Activated CD4-positive, CD25-positive, alpha-beta regulatory T cell treated with anti-CD3 and anti-CD28 coated beads, Interleukin-2, amount 50 U/mL, for 72 hours (primary cell): Measurements from ENCODE around the gene UGT2A3.
"Not testable (repeated sequence)": the region's sequence is repeated elsewhere in the genome, so short reads cannot be mapped to it uniquely, and the experiment has no call there.

Source experiments
- DNase-seq: peaks from one replicate; pipeline ENCODE4 v3.0.0; 2021

UGT2A3 gene

DNA sequence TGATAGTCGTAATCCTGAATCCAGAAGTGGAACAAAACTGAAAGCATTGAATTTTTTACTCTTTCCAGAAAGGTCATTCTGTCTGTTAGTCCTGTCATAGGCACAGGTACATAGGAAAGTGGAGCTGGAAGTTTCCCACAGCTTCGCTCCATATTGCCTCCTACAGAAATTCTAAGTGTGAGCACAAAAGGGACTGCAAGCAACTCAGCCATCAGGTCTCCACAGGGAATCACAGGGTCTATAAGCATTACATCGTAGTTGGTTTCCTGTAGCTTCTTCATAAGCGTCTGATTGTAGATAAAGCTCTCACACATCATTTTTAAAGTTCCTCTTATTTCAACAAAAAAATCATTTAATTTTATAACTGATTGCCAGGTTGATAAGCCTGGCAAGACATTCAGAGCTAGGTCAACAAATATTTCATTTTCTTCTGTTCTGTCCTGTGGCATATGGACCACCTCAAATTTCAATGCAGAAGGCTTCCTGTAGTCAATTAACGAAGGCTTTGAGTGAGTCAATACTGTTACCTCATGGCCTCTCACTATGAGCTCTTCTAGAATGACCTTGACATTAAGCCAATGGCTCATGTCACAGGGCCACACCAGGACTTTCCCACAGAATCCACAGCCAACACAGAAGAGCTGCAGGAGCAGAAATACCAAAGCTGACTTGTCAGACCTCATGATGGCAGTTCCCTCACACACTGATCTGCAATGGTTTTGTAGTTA is at the start of gene UGT2A3:
UGT2A3 (minus strand) TSS at position 727 of the 728 bp plus-strand sequence; CDS start at position 683, 44 bp downstream.
- no peak for DNase-seq

DNA sequence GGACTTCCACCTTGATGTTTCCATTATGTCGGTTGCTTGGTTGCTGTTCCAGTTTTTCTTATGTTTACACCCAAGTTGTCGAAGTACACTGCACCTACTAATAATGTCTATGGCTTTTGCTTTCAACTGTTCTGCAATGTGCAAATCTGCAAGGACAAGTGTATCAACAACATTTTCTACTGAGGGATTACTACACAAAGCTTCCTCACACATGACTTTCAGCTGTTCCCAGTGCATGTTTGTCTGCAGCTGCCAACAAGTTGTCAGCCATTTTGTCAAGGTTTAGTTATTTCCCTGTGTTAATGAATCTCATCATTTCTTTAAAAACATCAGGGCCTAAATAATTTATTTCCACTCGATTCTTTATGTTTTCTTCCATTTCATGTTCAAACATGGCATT is 45.4 kb upstream of the UGT2A3 start:
- DNase-seq: no peak

DNA sequence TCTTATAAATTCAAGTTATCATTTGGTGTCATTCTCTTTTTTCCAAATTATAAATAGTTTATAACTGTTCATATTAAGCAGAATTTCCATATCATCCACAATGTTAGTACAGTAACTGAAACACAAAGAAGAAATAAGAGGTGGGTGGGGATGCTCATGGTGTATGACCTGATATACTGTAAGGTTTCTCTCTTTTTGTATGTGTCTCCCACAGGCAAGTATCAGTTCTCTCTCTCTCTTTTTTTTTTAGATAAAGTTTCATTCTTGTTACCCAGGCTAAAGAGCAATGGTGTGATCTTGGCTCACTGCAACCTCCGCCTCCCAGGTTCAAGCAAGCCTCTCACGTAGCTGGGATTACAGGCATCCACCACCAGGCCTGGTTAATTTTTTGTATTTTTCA is 43.7 kb upstream of the UGT2A3 start:
- no peak for DNase-seq

DNA sequence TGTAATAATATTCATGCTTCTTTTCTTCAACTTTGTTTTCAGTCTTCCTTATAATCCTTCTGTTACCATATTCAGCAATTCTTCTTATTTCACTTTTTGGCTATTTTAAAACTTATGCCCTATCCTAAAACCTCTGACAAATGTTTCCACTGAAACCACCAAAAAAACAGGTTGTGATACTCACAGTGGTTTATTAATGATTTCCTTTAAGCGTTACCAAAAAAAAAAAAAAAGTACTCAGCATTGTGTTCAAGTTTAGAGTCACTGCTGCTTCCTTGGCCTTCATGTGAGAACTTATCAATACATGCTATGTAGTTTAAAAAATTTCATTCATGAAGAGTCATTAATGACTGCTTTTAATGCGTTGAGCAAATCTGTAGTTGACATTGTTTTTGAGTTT is 35.4 kb upstream of the UGT2A3 start:
- no peak for DNase-seq

DNA sequence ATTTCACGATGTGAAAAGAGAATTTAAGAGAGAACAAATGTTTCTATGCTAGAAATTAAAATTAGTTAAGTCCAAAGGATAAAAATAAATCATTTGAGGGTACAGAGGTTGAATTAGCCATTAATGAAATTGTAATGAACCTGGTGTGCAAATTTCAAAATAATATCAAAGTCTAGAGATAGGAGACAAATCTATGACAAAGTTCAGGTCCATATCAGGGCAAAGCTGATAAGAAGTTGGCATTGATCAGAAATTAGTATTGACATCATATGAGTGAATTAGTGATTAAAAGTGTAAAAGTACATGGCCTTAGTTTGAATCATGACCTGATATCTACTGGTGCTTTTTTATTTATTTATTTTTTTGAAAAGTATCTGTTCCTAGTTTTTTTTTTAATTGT is 33.8 kb upstream of the UGT2A3 start:
- no peak for DNase-seq

DNA sequence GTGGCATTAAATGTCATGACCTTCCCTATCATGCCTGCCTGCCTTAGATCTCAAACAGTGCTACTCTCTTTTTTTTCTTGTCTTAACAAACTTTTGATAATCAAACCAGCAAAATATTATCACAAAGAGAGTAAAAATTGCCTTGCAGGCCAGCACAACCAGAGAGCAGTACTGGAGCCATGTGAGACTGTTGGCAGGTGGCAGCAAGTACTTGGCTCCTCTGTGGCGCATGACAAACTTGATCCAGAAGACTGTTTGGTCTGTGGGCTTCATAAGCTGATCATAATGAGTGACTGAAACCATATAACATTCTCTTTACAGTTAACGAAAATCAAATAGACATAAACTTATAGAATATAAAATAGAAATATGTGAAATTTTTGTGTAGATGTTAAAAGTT is 33.3 kb upstream of the UGT2A3 start:
- DNase-seq: no peak

DNA sequence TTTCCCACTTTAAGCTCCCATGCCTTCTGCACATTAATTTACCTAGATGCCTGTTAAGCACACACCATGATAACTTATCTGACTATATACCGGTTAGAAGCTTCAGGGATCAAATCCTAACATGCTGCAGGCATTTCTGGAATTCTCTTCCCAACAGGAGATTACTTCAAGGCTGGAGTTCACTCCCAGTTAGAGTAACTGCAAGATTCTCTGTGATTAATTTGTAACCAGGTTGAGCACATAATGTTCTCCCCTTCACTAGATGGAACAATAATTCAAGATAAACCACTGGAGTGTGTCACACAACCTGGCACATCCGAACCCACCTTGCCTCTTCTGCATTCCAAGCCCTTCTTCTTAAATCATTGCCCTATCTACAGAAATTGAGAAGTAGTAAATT is 11.8 kb upstream of the UGT2A3 start:
- DNase-seq: no peak

DNA sequence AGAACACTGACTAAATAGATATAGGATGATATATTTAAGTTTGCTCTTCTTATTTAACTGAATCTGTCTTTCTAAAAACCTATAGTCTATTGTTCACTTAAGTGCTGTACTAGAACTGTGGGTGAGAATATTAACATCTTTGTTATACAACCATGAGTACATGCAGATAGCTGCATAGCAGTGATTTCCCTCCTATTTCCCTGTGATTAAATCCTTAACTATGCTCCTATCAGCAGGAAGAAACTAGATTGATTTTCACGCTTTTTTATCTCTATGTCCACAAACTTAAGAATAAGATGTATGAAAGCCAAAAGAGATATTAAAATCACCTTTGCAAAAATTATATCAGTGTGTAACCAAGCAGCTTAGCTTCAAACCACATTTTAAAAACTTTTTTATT is 11.3 kb upstream of the UGT2A3 start:
- no peak for DNase-seq

DNA sequence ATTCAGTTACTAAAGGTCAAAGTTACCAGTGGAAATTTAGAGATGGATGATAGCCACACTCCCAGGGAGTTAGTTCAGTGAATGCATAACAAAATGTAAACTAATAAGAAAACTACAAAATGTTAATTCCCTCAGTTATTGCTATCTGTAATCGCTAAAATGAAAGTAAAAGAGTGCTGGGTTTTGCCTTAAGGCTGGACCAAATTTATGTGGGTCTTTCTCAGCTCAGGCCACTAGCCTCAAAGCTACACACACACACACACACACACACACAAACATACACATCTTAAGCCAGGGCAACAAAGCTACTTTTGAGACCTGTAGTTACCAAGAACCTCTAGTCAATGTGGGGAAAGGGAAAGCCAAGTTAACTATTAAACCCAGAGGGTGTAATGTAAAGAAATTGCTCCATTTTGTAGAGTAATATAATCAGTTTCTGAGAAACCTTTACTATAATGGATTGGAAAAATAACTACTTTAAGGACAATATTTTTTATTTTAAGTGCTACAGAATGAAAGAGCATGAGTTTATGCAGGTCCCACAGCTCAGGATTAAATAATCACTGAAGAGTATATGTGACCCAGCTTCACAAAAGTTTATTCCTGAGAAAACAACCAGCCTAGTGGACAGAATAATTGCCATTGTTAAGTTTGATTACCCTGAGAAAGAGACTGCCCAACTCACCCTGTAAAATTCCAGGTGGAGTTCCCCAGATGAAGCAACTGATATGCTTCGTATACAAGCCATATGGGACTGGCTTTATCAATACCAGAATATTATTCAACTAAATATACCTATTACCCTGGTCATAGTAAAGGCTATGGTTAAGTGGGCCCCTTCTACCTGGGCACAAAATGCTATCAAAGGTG is 8.9 kb upstream of the UGT2A3 start:
- DNase-seq: no peak

DNA sequence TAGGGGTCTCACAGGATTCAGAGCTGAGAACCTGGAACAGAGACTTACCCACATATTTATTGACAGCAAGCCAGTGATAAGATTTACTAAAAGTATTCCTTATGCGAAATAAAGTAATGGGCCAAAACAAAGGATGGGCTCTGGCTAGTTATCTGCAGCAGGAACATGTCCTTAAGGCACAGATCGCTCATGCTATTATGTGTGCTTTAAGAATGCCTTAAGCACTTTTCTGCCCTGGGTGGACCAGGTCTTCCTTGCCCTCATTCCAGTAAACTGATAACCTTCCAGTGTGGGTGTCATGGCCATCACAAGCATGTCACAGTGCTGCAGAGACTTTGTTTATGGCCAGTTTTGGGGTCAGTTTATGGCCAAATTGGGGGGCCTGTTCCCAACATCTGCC is 7.5 kb upstream of the UGT2A3 start:
- not testable (repeated sequence) for DNase-seq

DNA sequence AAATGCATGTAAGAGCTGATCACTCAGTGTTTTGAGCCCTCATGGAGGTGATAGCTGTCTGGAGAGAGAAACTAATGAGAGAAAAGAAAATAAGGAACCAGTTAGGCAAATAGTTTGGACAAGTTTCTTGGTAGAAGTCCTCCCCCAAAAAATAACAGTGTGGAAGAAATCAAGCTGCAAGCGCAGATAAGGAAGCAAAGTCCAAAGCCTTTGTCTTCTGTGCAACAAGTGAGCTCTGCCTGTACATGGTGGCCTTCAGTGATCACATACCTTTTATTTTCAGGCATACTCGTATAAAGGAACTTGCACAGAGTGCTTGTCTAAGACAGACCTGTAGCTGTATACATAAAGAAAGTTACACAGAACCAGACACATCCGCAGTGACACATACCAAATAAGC is 2.5 kb upstream of the UGT2A3 start:
- DNase-seq: no peak

DNA sequence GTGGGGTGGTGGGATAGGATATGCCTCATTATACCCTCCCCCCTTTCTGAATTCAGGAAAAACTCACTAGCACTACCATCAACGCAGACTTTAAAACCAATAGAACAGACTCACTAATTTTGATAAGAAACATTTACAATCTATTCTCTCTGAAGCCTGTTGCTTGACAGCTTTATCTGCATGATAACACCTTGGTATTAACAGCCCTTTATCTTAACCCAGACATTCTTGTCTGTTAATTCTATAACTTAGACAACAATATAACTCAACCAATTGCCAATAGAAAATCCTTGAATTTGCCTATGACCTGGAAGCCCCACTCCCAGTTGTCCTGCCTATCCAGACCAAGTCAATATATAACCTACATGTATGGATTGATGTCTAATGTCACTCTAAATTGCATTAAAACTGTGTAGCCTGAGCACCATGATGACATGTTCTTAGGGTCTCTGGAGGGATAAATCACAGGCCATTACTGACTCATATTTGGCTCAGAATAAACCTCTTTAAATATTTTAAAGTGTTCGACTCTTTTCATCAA is 1.5 kb upstream of the UGT2A3 start:
- DNase-seq: no peak

DNA sequence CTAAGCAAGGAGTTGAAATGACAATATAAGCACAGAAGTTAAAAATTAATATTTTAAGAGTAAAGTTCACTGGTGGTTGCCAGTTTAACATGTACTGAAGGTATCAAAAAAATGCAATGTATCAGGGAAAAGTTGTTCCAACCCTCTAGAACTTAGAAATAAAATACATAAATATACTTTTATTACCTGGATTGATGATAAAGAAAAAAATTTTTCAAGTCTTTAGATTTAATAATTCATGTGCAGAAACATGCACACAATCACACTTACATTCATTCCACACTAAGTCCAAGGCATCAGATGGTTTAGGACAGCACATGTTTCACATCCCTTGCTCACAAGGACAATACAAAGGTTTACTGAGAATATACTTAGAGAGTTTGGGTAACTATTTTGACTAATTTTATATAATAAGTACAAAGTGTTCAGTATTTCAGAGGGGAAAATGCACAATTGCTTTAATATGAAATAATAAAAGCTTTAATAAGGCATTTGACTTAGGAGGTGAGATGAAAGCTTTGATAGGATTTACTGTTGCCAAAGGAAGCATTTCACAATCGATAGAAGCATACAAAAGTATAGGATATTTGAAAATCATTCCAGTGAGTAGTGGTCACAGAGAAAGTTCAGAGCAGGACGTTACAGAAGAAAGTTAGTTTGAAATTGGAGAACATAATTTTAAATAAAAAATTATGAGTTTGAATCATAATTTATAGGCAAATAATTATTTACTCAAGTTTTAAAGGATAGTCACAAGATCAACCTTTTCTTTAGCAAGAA is 392 bp upstream of the UGT2A3 start:
- DNase-seq: no peak

DNA sequence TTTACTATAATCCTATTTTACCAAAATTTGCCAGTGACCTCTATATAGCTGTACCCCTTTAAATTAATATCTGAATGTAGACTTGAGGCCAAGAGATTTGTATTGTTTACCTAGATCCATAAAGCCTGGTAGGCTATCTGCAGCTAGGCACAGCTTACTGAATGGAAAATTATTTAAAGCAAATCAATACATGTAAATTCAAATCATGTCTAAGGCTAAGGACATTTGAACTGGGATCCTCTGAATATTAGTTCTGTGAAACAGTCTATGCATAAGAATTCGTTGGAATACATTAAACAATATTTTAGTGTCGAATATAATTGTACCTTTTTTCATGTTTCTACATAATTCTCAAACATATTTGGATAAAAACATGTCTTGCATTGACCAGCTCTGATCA is 1.6 kb downstream of the UGT2A3 start:
- DNase-seq: no peak

DNA sequence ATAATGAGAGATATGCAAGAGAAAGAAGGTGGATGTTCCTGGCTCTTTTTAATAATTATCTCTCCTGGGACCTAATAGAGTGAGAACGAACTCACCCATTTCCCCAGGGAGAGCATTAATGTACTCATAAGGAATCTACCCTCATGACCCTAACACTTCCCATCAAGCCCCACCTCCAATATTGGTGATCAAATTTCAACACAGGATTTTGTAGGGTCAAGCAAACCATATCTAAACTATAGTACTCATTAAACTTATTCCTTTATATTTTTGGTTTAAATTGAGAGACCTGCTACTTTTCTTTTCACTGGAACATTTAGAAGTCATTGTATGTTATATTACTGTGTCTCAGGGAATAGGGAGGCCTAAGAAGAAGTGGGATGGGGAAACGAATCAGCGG is 2.6 kb downstream of the UGT2A3 start:
- DNase-seq: no peak

DNA sequence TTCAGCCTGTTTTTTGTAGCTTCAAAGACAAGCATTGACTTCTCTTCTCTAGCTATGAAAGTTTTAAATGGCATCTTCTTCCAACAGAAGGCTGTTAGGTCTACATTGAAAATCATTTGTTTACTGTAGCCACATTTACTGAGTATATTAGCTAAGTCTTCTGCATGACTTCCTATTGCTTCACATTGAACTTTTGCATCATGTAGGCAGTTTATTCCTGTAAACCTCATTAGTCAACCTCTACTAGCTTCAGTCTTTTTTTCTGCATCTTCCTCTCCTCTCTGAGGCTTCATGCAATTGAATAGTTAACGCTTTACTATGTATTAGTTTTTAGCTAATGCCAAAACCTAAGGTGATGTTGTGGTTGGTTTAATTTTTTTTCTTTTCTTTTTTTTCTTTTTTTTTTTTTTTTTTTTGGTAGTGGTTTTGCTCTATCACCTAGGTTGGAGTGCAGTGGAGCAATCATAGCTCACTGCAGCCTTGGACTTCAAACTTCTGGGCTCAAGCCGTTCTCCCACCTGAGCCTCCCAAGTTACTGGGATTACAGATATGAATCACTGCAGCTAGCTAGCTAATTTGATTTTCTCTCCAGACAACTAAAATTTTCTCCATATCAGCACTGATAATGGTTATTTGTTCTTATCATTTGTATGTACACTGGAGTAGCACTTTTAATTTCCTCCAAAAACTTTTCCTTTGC is 3.4 kb downstream of the UGT2A3 start:
- no peak for DNase-seq

DNA sequence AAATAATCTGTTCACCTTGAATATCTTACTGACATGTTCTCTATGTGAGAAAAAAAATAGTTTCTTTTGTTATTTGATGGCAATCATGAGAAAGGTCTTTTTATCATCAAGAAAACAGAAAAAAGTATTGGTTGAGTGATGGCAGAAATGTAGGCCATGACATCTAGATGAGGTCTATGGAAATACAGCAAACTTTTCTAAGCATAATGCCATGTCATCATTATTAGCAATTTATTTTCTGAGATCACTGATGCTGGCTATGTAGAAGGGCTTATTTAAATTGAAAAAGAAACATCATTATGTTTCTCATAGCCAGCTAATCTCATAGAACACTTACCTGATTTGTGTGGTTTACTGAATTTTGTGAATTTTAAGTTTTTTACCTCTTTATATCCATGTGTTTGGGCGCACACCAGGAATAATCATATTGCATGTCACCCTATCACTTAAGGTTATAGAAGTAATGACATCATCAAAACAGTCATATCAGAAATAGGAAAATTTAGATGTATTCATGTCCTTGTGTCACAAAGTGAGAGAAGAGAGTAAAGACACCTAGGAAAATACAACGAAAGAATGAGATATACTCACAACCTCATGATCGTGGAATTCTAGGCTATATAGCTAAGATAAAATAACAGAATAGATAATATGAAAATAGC is 22.4 kb downstream of the UGT2A3 start:
- DNase-seq: no peak

DNA sequence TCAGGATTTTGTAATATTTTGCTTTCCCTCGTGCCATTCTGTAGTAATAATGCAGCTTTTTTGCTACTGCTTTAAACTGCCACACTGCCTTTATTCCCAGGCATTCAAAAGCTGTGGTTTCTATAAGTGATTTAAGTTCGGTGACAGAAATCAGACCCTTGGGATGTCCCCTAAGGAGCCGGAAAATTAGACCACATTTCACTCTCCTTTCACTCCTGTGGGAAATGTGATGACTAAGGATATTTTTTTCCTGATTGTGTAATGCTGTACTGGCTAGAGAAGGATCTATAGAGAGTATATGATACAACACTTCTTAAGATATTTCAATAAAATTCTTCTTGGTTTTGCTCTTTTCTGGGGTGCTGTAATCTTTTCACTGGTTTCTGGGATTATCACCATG is 24.4 kb downstream of the UGT2A3 start:
- no peak for DNase-seq

DNA sequence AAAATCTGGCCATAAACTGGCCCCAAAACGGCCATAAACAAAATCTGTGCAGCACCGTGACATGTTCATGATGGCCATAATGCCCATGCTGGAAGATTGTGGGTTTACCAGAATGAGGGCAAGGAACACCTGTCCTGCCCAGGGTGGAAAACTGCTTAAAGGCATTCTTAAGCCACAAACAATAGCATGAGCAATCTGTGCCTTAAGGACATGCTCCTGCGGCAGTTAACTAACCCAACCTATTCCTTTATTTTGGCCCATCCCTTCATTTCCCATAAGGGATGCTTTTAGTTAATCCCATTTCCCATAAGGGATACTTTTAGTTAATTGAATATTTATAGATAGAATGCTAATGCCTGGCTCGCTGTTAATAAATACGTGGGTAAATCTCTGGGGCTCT is 29.4 kb downstream of the UGT2A3 start:
- DNase-seq: not testable (repeated sequence)

DNA sequence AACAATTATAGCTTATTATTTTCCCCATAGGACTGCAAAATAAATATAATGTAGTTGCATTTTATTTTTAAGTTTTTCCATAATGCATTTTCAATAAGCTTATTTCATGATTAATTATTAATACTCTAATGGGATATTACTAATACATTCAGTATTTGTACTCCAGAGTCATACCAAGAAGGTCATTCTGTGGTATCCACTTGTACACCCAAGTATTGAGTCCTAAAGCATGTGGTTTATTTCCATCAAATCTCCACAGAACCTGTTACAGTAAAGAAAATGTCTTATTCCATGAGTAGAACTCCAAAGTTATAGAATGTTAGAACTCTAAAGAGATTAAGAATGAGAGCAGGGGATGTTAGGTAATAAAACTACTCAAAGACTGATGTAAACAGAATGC is 30.6 kb downstream of the UGT2A3 start:
- no peak for DNase-seq

DNA sequence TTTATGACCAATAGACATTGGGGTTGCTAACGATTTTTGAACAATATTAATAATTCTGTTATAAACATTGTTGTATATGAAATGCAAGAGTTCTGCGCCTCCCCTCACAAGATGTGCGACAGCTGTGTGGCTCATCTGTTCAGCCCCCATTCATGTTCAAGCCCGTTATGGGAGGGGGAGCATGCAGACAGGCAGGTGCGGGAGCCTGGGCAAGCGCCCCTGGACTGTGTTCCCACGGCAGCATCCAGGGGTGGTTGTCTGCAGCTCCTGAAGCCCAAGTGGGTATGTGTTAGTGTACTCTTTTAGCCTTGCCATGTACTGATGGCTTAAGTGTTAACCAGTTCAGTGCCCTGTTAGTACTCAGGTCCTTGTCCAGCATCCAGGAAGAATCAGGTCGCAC is 34.6 kb downstream of the UGT2A3 start:
- no peak for DNase-seq

DNA sequence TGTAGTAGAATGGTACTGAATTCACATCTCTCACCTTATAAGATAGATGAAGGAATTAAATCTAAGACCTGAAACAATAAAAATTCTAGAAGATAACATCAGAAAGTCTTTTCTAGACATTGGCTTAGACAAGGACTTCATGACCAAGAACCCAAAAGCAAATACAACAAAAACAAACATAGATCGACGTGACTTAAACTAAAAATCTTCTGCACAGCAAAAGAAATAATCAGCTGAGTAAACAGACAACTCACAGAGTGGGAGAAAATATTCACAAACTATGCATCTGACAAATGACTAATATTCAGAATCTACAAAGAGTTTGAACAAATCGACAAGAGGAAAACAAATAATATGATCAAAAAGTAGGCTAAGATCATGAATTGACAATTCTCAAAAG is 38.8 kb downstream of the UGT2A3 start:
- no peak for DNase-seq
